A673 (cell line): ENCODE results near the gene EPHA4. TPM values are rescaled to one million over a fixed set of nuclear protein-coding genes. Genes with fewer than 3 reads are reported as not detected.

Experiments used
- BruUV-seq: library from RNA; stranded (reverse); fragments of 400-500 nt; replicated peaks from 2 replicates; lab custom pipeline; 2021; lab: Mats Ljungman, UMichigan
- CTCF ChIA-PET: fragments of 300-600 bp; sonication (Branson Sonifier 250); formaldehyde crosslinking; loops from one replicate; lab custom pipeline; 2022; ENCODE audit warnings: antibody characterized with exemption; lab: Charles Lee
- POLR2A ChIA-PET: fragments of 300-600 bp; sonication (Branson Sonifier 250); formaldehyde crosslinking; loops from one replicate; lab custom pipeline; 2022; ENCODE audit warnings: antibody characterized with exemption; ENCODE audit not compliant: low non-redundant PET; lab: Charles Lee
- DNase-seq: peaks from one replicate; pipeline ENCODE4 v3.0.0-alpha.2; 2015; ENCODE audit warnings: low spot score
- H3K27ac ChIP-seq: fragments of 200-600 bp; sonication (generic); 2 replicates; pipeline ENCODE4 v1.5.1; 2016; ENCODE audit warnings: mixed run types, low read depth, mild to moderate bottlenecking, mixed read lengths, antibody characterized with exemption, low read length; ENCODE audit not compliant: poor library complexity, severe bottlenecking
- H3K27me3 ChIP-seq: fragments of 200-600 bp; sonication (generic); replicated peaks from 2 replicates; pipeline ENCODE4 v1.6.1; 2017; ENCODE audit warnings: mixed run types, low read depth, mild to moderate bottlenecking, mixed read lengths, antibody characterized with exemption, low read length; ENCODE audit not compliant: insufficient read depth, poor library complexity
- H3K36me3 ChIP-seq: fragments of 200-600 bp; sonication (generic); 2 replicates; pipeline ENCODE4 v1.6.1; 2016; ENCODE audit warnings: mixed run types, mild to moderate bottlenecking, mixed read lengths, antibody characterized with exemption, low read length; ENCODE audit not compliant: insufficient read depth, poor library complexity, severe bottlenecking
- H3K4me1 ChIP-seq: fragments of 200-600 bp; sonication (generic); 2 replicates; pipeline ENCODE4 v1.6.1; 2017; ENCODE audit warnings: mixed run types, mild to moderate bottlenecking, mixed read lengths, antibody characterized with exemption, low read length; ENCODE audit not compliant: insufficient read depth, poor library complexity, severe bottlenecking
- H3K4me3 ChIP-seq: fragments of 200-600 bp; sonication (generic); 2 replicates; pipeline ENCODE4 v1.5.1; 2016; ENCODE audit warnings: low read depth, mixed run types, mild to moderate bottlenecking, mixed read lengths, low read length; ENCODE audit not compliant: poor library complexity, severe bottlenecking
- H3K9me3 ChIP-seq: fragments of 200-600 bp; sonication (generic); 2 replicates; pipeline ENCODE4 v1.6.1; 2016; ENCODE audit warnings: mixed run types, low read depth, mild to moderate bottlenecking, mixed read lengths, antibody characterized with exemption, low read length; ENCODE audit not compliant: poor library complexity, severe bottlenecking
- CTCF ChIP-seq: fragments of 300-800, 200-600 bp; sonication (generic); conservative IDR thresholded peaks from 2 replicates; pipeline ENCODE4 v1.5.1; 2017; ENCODE audit warnings: low read depth, mild to moderate bottlenecking, antibody characterized with exemption, low read length, moderate library complexity, mixed read lengths
- EZH2 ChIP-seq: fragments of 200-600 bp; sonication (generic); IDR thresholded peaks from 2 replicates; pipeline ENCODE4 v1.6.1; 2017; ENCODE audit warnings: borderline replicate concordance, low read depth, mild to moderate bottlenecking, mixed read lengths, antibody characterized with exemption, low read length; ENCODE audit not compliant: poor library complexity, severe bottlenecking
- intact Hi-C: fragments of 100-400 bp; cut with micrococcal nuclease; formaldehyde crosslinking; loops from one replicate; pipeline ENCODE4 v1.10.0; 2022; ENCODE audit not compliant: unreplicated experiment
- total RNA-seq: library from RNA; stranded (reverse); gene quantifications from 2 replicates; pipeline ENCODE4 v1.2.3, GENCODE V29; 2021

Gene EPHA4
- total RNA-seq, 1 experiment from 2014 or later, result 39.5 TPM

- no peaks in the 10 kb centered on the region for H3K27me3 ChIP-seq
- DNase-seq, result no peak
- intact Hi-C loops, result no loop called here
- H3K9me3 ChIP-seq, result no peaks in the 10 kb centered on the region
- H3K27ac ChIP-seq, result no peak overlapping the region
- no peaks in the 10 kb centered on the region for H3K4me1 ChIP-seq
- H3K4me3 ChIP-seq, result no peak overlapping the region
- ChIA-PET CTCF (no interaction called here), POLR2A (no interaction called here)
- TF ChIP-seq CTCF, result no peak
- no peak for TF ChIP-seq EZH2
- no peaks in the 10 kb centered on the region for H3K36me3 ChIP-seq
- no TSS peak for BruUV-seq
Measured at GRCh38 chr2:221480821-221481220, 91.3 kb downstream of the EPHA4 start.

GRCh38 chr2:221480163-221480562, 91.9 kb downstream of the EPHA4 start:
- no peak overlapping the region for H3K4me3 ChIP-seq
- intact Hi-C loops, result no loop called here
- BruUV-seq, result no TSS peak
- no peaks in the 10 kb centered on the region for H3K36me3 ChIP-seq
- ChIA-PET POLR2A (no interaction called here), CTCF (no interaction called here)
- no peaks in the 10 kb centered on the region for H3K27me3 ChIP-seq
- no peak for DNase-seq
- no peak for TF ChIP-seq CTCF
- no peak for TF ChIP-seq EZH2
- no peaks in the 10 kb centered on the region for H3K9me3 ChIP-seq
- H3K27ac ChIP-seq, result no peak overlapping the region
- H3K4me1 ChIP-seq, result no peaks in the 10 kb centered on the region

- no peak overlapping the region for H3K27ac ChIP-seq
- BruUV-seq, result no TSS peak
- no peak for TF ChIP-seq EZH2
- 0 out of 2 replicates have a peak, but pooled peaks have one; percentile 12 for TF ChIP-seq CTCF
- H3K36me3 ChIP-seq, result no peaks in the 10 kb centered on the region
- H3K4me1 ChIP-seq, result no peaks in the 10 kb centered on the region
- ChIA-PET POLR2A (no interaction called here), CTCF (no interaction called here)
- H3K27me3 ChIP-seq, result no peaks in the 10 kb centered on the region
- intact Hi-C loops, result no loop called here
- H3K4me3 ChIP-seq, result no peak overlapping the region
- DNase-seq, result no peak
- H3K9me3 ChIP-seq, result no peaks in the 10 kb centered on the region
Measured at GRCh38 chr2:221478485-221478863, 93.6 kb downstream of the EPHA4 start.
